ENCODE measurements around the gene CALD1. TPM values are rescaled to one million over a fixed set of nuclear protein-coding genes. Genes with fewer than 3 reads are reported as not detected.

The CALD1 gene
- total RNA-seq, 3 donors from 2014 or later = 252 to 335 (median 266) TPM

- H3K27ac ChIP-seq = peak overlapping the region in 1 of 2 donors; percentile 57
- no peak for TF ChIP-seq POLR2AphosphoS5 (IDR thresholded peaks at IDR 0.05)
- H3K27me3 ChIP-seq = no peaks in the 10 kb centered on the region
- no peak for DNase-seq (ENCODE audit: low spot score in 2 of 2)
- H3K4me3 ChIP-seq = no peak overlapping the region
- intact Hi-C loops (cut with DNase I; ENCODE audit: low total_unique reads) = loop anchor here (5.0 kb wide), 1 partner anchor 873 kb away; no protein-coding TSS in a partner anchor
- H3K4me1 ChIP-seq = peaks cover 0 to 7% of the 10 kb centered on the region in 2 donors
- H3K9me3 ChIP-seq = peaks cover 0 to 16% of the 10 kb centered on the region in 2 donors
- H3K36me3 ChIP-seq = no peaks in the 10 kb centered on the region
Measured at GRCh38 chr7:134899729-134900128, 120.3 kb downstream of the CALD1 start.

GRCh38 chr7:134900166-134900982, 120.9 kb downstream of the CALD1 start:
- H3K27me3 ChIP-seq = no peaks in the 10 kb centered on the region
- H3K27ac ChIP-seq = peak overlapping the region; percentile 23 to 57
- peaks cover 0 to 7% of the 10 kb centered on the region in 2 donors for H3K4me1 ChIP-seq
- no peaks in the 10 kb centered on the region for H3K36me3 ChIP-seq
- TF ChIP-seq POLR2AphosphoS5 (IDR thresholded peaks at IDR 0.05) (no peak), POLR2A (IDR thresholded peaks at IDR 0.05) (no peak), CTCF (IDR thresholded peaks at IDR 0.05) (no peak)
- no peak for DNase-seq (ENCODE audit: low spot score in 2 of 2)
- H3K4me3 ChIP-seq = no peak overlapping the region
- intact Hi-C loops (cut with DNase I; ENCODE audit: low total_unique reads) = loop anchor here (5.0 kb wide), 1 partner anchor 872 kb away; no protein-coding TSS in a partner anchor
- H3K9me3 ChIP-seq = peaks cover 0 to 14% of the 10 kb centered on the region in 2 donors

GRCh38 chr7:134901389-134902020, 122.1 kb downstream of the CALD1 start:
- Histone ChIP-seq H3K4me1 (peaks cover 0 to 7% of the 10 kb centered on the region in 2 donors), H3K9me3 (peaks cover 0 to 3% of the 10 kb centered on the region in 2 donors), H3K27ac (peak overlapping the region; percentile 67 to 87), H3K4me3 (peak overlapping the region in 1 of 3 donors; percentile 2), H3K27me3 (no peaks in the 10 kb centered on the region), H3K36me3 (no peaks in the 10 kb centered on the region)
- no peak for DNase-seq (ENCODE audit: low spot score in 2 of 2)
- intact Hi-C loops (cut with DNase I; ENCODE audit: low total_unique reads) = loop anchor here (5.0 kb wide), 1 partner anchor 871 kb away; no protein-coding TSS in a partner anchor
- TF ChIP-seq POLR2A (IDR thresholded peaks at IDR 0.05) (no peak), CTCF (IDR thresholded peaks at IDR 0.05) (no peak), POLR2AphosphoS5 (IDR thresholded peaks at IDR 0.05) (no peak)

- Histone ChIP-seq H3K4me3 (no peak overlapping the region), H3K36me3 (no peaks in the 10 kb centered on the region), H3K9me3 (no peaks in the 10 kb centered on the region), H3K27me3 (no peaks in the 10 kb centered on the region), H3K27ac (peak overlapping the region; percentile 67 to 87), H3K4me1 (peaks cover 3 to 7% of the 10 kb centered on the region in 2 donors)
- no peak for TF ChIP-seq POLR2AphosphoS5 (IDR thresholded peaks at IDR 0.05)
- no peak for TF ChIP-seq CTCF (IDR thresholded peaks at IDR 0.05)
- no peak for TF ChIP-seq POLR2A (IDR thresholded peaks at IDR 0.05)
- intact Hi-C loops (cut with DNase I; ENCODE audit: low total_unique reads) = loop anchor here (5.0 kb wide), 1 partner anchor 870 kb away; no protein-coding TSS in a partner anchor
- no peak for DNase-seq (ENCODE audit: low spot score in 2 of 2)
Measured at GRCh38 chr7:134902058-134902457, 122.6 kb downstream of the CALD1 start.

- Histone ChIP-seq H3K9me3 (no peaks in the 10 kb centered on the region), H3K36me3 (no peaks in the 10 kb centered on the region), H3K4me1 (peaks cover 3 to 7% of the 10 kb centered on the region in 2 donors), H3K27me3 (no peaks in the 10 kb centered on the region), H3K4me3 (no peak overlapping the region), H3K27ac (peak overlapping the region; percentile 39 to 87)
- intact Hi-C loops (cut with DNase I; ENCODE audit: low total_unique reads) = loop anchor here (5.0 kb wide), 1 partner anchor 869 kb away; no protein-coding TSS in a partner anchor
- peak in 1 of 3 donors; percentile 14 for TF ChIP-seq POLR2AphosphoS5 (IDR thresholded peaks at IDR 0.05)
- TF ChIP-seq POLR2A (IDR thresholded peaks at IDR 0.05) = no peak
- DNase-seq (ENCODE audit: low spot score in 2 of 2) = peak in 1 of 2 donors; percentile 62
Measured at GRCh38 chr7:134903073-134903790, 123.8 kb downstream of the CALD1 start.
